A673 (cell line): ENCODE measurements around the gene PLA2G4C. TPM values are rescaled to one million over a fixed set of nuclear protein-coding genes. Genes with fewer than 3 reads are reported as not detected.

Experiments
- BruUV-seq: library from RNA; stranded (reverse); fragments of 400-500 nt; replicated peaks from 2 replicates; lab custom pipeline; 2021; lab: Mats Ljungman, UMichigan
- CTCF ChIA-PET: fragments of 300-600 bp; sonication (Branson Sonifier 250); formaldehyde crosslinking; loops from one replicate; lab custom pipeline; 2022; ENCODE audit warnings: antibody characterized with exemption; lab: Charles Lee
- POLR2A ChIA-PET: fragments of 300-600 bp; sonication (Branson Sonifier 250); formaldehyde crosslinking; loops from one replicate; lab custom pipeline; 2022; ENCODE audit warnings: antibody characterized with exemption; ENCODE audit not compliant: low non-redundant PET; lab: Charles Lee
- DNase-seq: peaks from one replicate; pipeline ENCODE4 v3.0.0-alpha.2; 2015; ENCODE audit warnings: low spot score
- H3K27ac ChIP-seq: fragments of 200-600 bp; sonication (generic); 2 replicates; pipeline ENCODE4 v1.5.1; 2016; ENCODE audit warnings: mixed run types, low read depth, mild to moderate bottlenecking, mixed read lengths, antibody characterized with exemption, low read length; ENCODE audit not compliant: poor library complexity, severe bottlenecking
- H3K27me3 ChIP-seq: fragments of 200-600 bp; sonication (generic); replicated peaks from 2 replicates; pipeline ENCODE4 v1.6.1; 2017; ENCODE audit warnings: mixed run types, low read depth, mild to moderate bottlenecking, mixed read lengths, antibody characterized with exemption, low read length; ENCODE audit not compliant: insufficient read depth, poor library complexity
- H3K36me3 ChIP-seq: fragments of 200-600 bp; sonication (generic); 2 replicates; pipeline ENCODE4 v1.6.1; 2016; ENCODE audit warnings: mixed run types, mild to moderate bottlenecking, mixed read lengths, antibody characterized with exemption, low read length; ENCODE audit not compliant: insufficient read depth, poor library complexity, severe bottlenecking
- H3K4me1 ChIP-seq: fragments of 200-600 bp; sonication (generic); 2 replicates; pipeline ENCODE4 v1.6.1; 2017; ENCODE audit warnings: mixed run types, mild to moderate bottlenecking, mixed read lengths, antibody characterized with exemption, low read length; ENCODE audit not compliant: insufficient read depth, poor library complexity, severe bottlenecking
- H3K4me3 ChIP-seq: fragments of 200-600 bp; sonication (generic); 2 replicates; pipeline ENCODE4 v1.5.1; 2016; ENCODE audit warnings: low read depth, mixed run types, mild to moderate bottlenecking, mixed read lengths, low read length; ENCODE audit not compliant: poor library complexity, severe bottlenecking
- H3K9me3 ChIP-seq: fragments of 200-600 bp; sonication (generic); 2 replicates; pipeline ENCODE4 v1.6.1; 2016; ENCODE audit warnings: mixed run types, low read depth, mild to moderate bottlenecking, mixed read lengths, antibody characterized with exemption, low read length; ENCODE audit not compliant: poor library complexity, severe bottlenecking
- EZH2 ChIP-seq: fragments of 200-600 bp; sonication (generic); IDR thresholded peaks from 2 replicates; pipeline ENCODE4 v1.6.1; 2017; ENCODE audit warnings: borderline replicate concordance, low read depth, mild to moderate bottlenecking, mixed read lengths, antibody characterized with exemption, low read length; ENCODE audit not compliant: poor library complexity, severe bottlenecking
- intact Hi-C: fragments of 100-400 bp; cut with micrococcal nuclease; formaldehyde crosslinking; loops from one replicate; pipeline ENCODE4 v1.10.0; 2022; ENCODE audit not compliant: unreplicated experiment
- total RNA-seq: library from RNA; stranded (reverse); gene quantifications from 2 replicates; pipeline ENCODE4 v1.2.3, GENCODE V29; 2021
- TF ChIP-seq, protein P1 (sequence below): fragments of 300-800, 200-600 bp; sonication (generic); conservative IDR thresholded peaks from 2 replicates; pipeline ENCODE4 v1.5.1; 2017; ENCODE audit warnings: low read depth, mild to moderate bottlenecking, antibody characterized with exemption, low read length, moderate library complexity, mixed read lengths

Gene PLA2G4C
- total RNA-seq, 1 experiment from 2014 or later = 8.2 TPM

DNA sequence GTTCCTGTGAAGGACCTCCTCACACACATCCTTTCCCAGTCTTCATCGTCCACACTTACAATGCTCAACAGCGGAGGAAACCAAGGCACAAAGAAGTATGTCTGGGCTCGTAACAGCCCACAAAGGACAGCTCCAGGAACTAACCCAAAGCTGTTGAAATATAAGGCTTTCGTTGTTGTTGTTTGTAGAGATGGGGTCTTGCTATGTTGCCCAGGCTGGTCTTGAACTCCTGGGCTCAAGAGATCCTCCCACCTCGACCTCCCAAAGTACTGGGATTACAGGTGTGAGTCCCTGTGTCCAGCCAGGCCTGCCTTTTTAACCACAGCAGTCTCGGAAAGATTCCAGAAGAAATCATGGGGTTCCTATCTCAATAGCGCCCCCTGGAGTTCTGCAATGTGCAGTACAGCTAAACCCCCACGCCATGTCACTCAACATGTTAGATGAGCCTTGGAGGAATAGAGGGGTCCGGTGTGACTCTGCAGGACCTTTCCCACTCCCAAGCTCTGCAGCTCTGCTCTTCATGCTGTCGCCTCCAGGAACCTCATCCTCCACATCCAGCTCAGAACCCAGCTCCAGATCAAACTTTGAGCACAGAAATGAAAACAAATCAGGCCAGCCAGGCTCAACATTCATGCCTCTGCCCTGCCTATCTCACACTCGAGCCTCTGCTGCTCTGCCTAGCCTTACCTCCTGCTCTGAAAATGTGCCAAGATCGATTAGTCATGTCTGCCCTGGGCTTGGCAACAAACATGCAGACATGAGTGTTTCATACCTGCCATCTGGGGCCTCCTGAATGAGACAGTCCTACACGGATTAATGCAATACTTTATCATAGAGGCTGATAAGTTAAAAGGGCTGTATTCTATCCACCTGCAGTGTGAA, 7.5 kb downstream of the PLA2G4C start:
- ChIA-PET CTCF (interaction anchor here (0.6 to 0.8 kb wide), 3 partner anchors 9 to 140 kb away, joined by 3 to 9 read pairs (median 3); no protein-coding TSS in a partner anchor), POLR2A (no interaction called here)
- Histone ChIP-seq H3K27ac (no peak overlapping the region), H3K4me1 (peaks cover 3% of the 10 kb centered on the region), H3K36me3 (no peaks in the 10 kb centered on the region), H3K27me3 (no peaks in the 10 kb centered on the region), H3K4me3 (no peak overlapping the region), H3K9me3 (no peaks in the 10 kb centered on the region)
- BruUV-seq = no TSS peak
- TF ChIP-seq EZH2 = no peak
- TF ChIP-seq, protein P1, sequence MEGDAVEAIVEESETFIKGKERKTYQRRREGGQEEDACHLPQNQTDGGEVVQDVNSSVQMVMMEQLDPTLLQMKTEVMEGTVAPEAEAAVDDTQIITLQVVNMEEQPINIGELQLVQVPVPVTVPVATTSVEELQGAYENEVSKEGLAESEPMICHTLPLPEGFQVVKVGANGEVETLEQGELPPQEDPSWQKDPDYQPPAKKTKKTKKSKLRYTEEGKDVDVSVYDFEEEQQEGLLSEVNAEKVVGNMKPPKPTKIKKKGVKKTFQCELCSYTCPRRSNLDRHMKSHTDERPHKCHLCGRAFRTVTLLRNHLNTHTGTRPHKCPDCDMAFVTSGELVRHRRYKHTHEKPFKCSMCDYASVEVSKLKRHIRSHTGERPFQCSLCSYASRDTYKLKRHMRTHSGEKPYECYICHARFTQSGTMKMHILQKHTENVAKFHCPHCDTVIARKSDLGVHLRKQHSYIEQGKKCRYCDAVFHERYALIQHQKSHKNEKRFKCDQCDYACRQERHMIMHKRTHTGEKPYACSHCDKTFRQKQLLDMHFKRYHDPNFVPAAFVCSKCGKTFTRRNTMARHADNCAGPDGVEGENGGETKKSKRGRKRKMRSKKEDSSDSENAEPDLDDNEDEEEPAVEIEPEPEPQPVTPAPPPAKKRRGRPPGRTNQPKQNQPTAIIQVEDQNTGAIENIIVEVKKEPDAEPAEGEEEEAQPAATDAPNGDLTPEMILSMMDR = peak; percentile 87
- intact Hi-C loops = no loop called here
- peak; percentile 72 for DNase-seq

DNA sequence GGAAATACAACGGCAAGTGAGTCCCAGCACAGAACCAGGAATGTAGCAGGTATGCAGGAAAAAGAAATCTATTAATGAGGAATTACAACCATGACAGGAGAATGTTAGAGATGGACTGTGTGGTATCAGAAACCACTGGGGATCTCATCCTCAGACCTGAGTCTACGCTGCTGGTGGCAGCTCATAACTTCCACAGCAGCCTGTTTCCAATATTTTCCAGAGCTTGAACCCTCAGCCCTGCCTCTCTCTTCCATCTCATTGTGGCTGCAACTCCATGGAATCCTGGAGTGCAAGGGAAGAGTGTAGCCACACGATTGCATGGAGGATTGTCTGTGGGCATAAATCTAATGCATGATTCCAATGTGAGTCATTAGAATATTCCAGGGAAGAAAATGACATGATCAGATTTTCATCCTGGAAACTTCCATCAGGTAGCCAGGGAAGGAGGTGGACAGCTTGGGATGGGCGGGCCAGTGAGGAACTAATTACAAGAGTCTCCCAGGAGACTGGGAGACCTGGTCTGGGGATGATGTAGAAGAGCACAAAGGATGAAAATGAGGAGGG, 14.9 kb downstream of the PLA2G4C start:
- CTCF ChIA-PET = interaction anchor here (0.6 kb wide), 1 partner anchor 29 kb away, joined by 4 read pairs; no protein-coding TSS in a partner anchor
- POLR2A ChIA-PET = no interaction called here

DNA sequence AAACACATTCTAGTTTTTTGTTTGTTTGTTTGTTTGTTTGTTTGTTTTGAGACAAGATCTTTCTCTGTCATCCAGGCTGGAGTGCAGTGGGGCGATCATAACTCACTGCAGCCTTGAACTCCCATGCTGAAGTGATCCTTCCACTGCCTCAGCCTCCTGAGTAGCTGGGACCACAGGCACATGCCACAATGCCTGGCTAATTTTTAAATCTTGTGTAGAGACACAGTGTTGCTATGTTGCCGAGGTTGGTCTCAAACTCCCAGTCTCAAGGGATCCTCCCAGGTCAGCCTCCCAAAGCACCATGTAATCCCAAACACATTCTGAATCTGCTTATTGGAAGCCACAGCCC, 15.8 kb downstream of the PLA2G4C start:
- no TSS peak for BruUV-seq
- Histone ChIP-seq H3K27ac (no peak overlapping the region), H3K9me3 (peaks cover 5% of the 10 kb centered on the region), H3K4me1 (peaks cover 11% of the 10 kb centered on the region), H3K27me3 (no peaks in the 10 kb centered on the region), H3K4me3 (no peak overlapping the region), H3K36me3 (no peaks in the 10 kb centered on the region)
- CTCF ChIA-PET = no interaction called here
- no peak for DNase-seq
- POLR2A ChIA-PET = no interaction called here
- no peak for TF ChIP-seq EZH2
- TF ChIP-seq, protein P1 = no peak
- intact Hi-C loops = no loop called here

More for the DNA sequence above, 14.9 kb downstream of the PLA2G4C start:
- TF ChIP-seq, protein P1 = no peak
- TF ChIP-seq EZH2 = no peak
- no TSS peak for BruUV-seq
- no peak overlapping the region for H3K27ac ChIP-seq
- no peak overlapping the region for H3K4me3 ChIP-seq
- H3K9me3 ChIP-seq = peaks cover 3% of the 10 kb centered on the region
- no peaks in the 10 kb centered on the region for H3K27me3 ChIP-seq
- DNase-seq = no peak
- intact Hi-C loops = no loop called here
- no peaks in the 10 kb centered on the region for H3K36me3 ChIP-seq
- peaks cover 2% of the 10 kb centered on the region for H3K4me1 ChIP-seq
